Uterus (tissue), 4 donors: ENCODE results near the gene KCNH3. TPM values are rescaled to one million over a fixed set of nuclear protein-coding genes. Genes with fewer than 3 reads are reported as not detected.

ENCODE experiments used
- DNase-seq, 2 donors: peaks; one replicate each; pipeline ENCODE4 v3.0.0-alpha.2; 2019 to 2020
- H3K27ac ChIP-seq, 2 donors: fragments of 200-600 bp; sonication (generic); 1 replicate in 1 of 2; 2 replicates in 1 of 2; pipeline ENCODE4 v1.5.1; 2016 to 2018
- H3K27me3 ChIP-seq, 2 donors: fragments of 200-600 bp; sonication (generic); one replicate each; pipeline ENCODE4 v1.5.1; 2018 to 2019; ENCODE audit warnings: control low read depth in 1 of 2
- H3K36me3 ChIP-seq, 2 donors: fragments of 200-600 bp; sonication (generic); one replicate each; pipeline ENCODE4 v1.5.1; 2019; ENCODE audit warnings: control low read depth in 1 of 2
- H3K4me1 ChIP-seq, 2 donors: fragments of 200-600 bp; sonication (generic); one replicate each; pipeline ENCODE4 v1.5.1; 2018 to 2019; ENCODE audit warnings: control low read depth in 1 of 2
- H3K4me3 ChIP-seq, 2 donors: fragments of 200-600 bp; sonication (generic); 1 replicate in 1 of 2; 2 replicates in 1 of 2; pipeline ENCODE4 v1.5.1; 2018 to 2019; ENCODE audit warnings: mild to moderate bottlenecking in 1 of 2
- H3K9me3 ChIP-seq, 2 donors: fragments of 200-600 bp; sonication (generic); one replicate each; pipeline ENCODE4 v1.5.1; 2019; ENCODE audit warnings: control low read depth in 1 of 2
- CTCF ChIP-seq, 4 experiments: fragments of 200-600 bp in 2 of 4; fragments of 450-650 bp in 2 of 4; sonication (generic) in 2 of 4; IDR thresholded peaks; one replicate each; pipeline ENCODE4 v1.5.1; 2016 to 2019; ENCODE audit warnings: antibody characterized with exemption in 4 of 4, mild to moderate bottlenecking in 2 of 4, moderate library complexity in 1 of 4
- POLR2A ChIP-seq, 2 donors: fragments of 450-650 bp; IDR thresholded peaks; one replicate each; pipeline ENCODE4 v1.6.1; 2016; ENCODE audit warnings: antibody characterized with exemption in 2 of 2, mild to moderate bottlenecking in 1 of 2, moderate library complexity in 1 of 2
- intact Hi-C: fragments of 100-400 bp; cut with DNase I; formaldehyde crosslinking; loops from one replicate; pipeline ENCODE4 v1.15.1; 2023; ENCODE audit warnings: low total_unique reads
- total RNA-seq, 4 donors: library from RNA; depleted of rRNA in 3 of 4; stranded (reverse); fragments of >200 nt in 3 of 4; gene quantifications; one replicate each; pipeline versions ENCODE4 v1.1.0 to v1.2.4, GENCODE V29; 2014 to 2023
- donor health status: DM: yes; HTN: yes; CAD: no.

KCNH3 gene
- total RNA-seq, 4 donors from 2014 or later, result under 0.01 to 1.7 (median 0.43) TPM; not detected in 1

- no peak for TF ChIP-seq POLR2A (IDR thresholded peaks at IDR 0.05)
- no peak for TF ChIP-seq CTCF (IDR thresholded peaks at IDR 0.05)
- DNase-seq, result no peak
- no peaks in the 10 kb centered on the region for H3K27me3 ChIP-seq
- H3K4me1 ChIP-seq, result no peaks in the 10 kb centered on the region
- H3K9me3 ChIP-seq, result no peaks in the 10 kb centered on the region
- no peak overlapping the region for H3K4me3 ChIP-seq
- no peak overlapping the region for H3K27ac ChIP-seq
- intact Hi-C loops, result no loop called here
- H3K36me3 ChIP-seq, result no peaks in the 10 kb centered on the region
Observed at GRCh38 chr12:49588281-49588680, 49.5 kb downstream of the KCNH3 start.

- Histone ChIP-seq H3K36me3 (no peaks in the 10 kb centered on the region), H3K27me3 (no peaks in the 10 kb centered on the region), H3K4me1 (no peaks in the 10 kb centered on the region), H3K4me3 (no peak overlapping the region), H3K27ac (no peak overlapping the region), H3K9me3 (no peaks in the 10 kb centered on the region)
- TF ChIP-seq CTCF (IDR thresholded peaks at IDR 0.05), result no peak
- no peak for TF ChIP-seq POLR2A (IDR thresholded peaks at IDR 0.05)
- DNase-seq, result no peak
- intact Hi-C loops, result no loop called here
Observed at GRCh38 chr12:49588721-49589516, 50.1 kb downstream of the KCNH3 start.

- intact Hi-C loops, result no loop called here
- no peaks in the 10 kb centered on the region for H3K36me3 ChIP-seq
- DNase-seq, result no peak
- no peaks in the 10 kb centered on the region for H3K27me3 ChIP-seq
- H3K4me3 ChIP-seq, result no peak overlapping the region
- H3K9me3 ChIP-seq, result no peaks in the 10 kb centered on the region
- TF ChIP-seq POLR2A (IDR thresholded peaks at IDR 0.05), result no peak
- no peak for TF ChIP-seq CTCF (IDR thresholded peaks at IDR 0.05)
- H3K27ac ChIP-seq, result no peak overlapping the region
- H3K4me1 ChIP-seq, result no peaks in the 10 kb centered on the region
Observed at GRCh38 chr12:49598527-49598926, 59.7 kb downstream of the KCNH3 start.

- no peak for TF ChIP-seq POLR2A (IDR thresholded peaks at IDR 0.05)
- no peak for TF ChIP-seq CTCF (IDR thresholded peaks at IDR 0.05)
- intact Hi-C loops, result no loop called here
- no peaks in the 10 kb centered on the region for H3K9me3 ChIP-seq
- H3K4me1 ChIP-seq, result no peaks in the 10 kb centered on the region
- no peak overlapping the region for H3K4me3 ChIP-seq
- H3K27me3 ChIP-seq, result no peaks in the 10 kb centered on the region
- no peak for DNase-seq
- no peak overlapping the region for H3K27ac ChIP-seq
- no peaks in the 10 kb centered on the region for H3K36me3 ChIP-seq
Observed at GRCh38 chr12:49599961-49600360, 61.1 kb downstream of the KCNH3 start.

GRCh38 chr12:49603721-49604120, 64.9 kb downstream of the KCNH3 start:
- Histone ChIP-seq H3K9me3 (no peaks in the 10 kb centered on the region), H3K4me3 (no peak overlapping the region), H3K4me1 (no peaks in the 10 kb centered on the region), H3K36me3 (no peaks in the 10 kb centered on the region), H3K27me3 (no peaks in the 10 kb centered on the region), H3K27ac (no peak overlapping the region)
- no peak for DNase-seq
- TF ChIP-seq POLR2A (IDR thresholded peaks at IDR 0.05) (no peak), CTCF (IDR thresholded peaks at IDR 0.05) (no peak)
- intact Hi-C loops, result no loop called here
